ENCODE results near the gene CNTN2.

DNA sequence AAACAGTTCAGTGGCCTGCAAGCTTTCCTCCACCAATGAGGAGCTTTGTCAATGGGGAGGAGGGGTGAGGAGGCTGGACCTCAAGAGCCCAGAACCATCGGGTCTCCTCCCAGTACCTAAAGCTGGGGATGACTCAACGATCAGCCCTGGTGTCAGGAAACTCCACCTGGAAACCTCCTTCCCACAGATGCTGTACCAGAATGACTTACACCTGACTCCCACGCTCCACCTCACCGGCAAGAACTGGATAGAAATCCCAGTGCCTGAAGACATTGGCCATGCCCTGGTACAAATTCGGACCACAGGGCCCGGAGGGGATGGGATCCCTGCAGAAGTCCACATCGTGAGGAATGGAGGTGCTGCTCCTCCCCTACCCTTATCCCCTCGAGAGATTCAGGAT, 29.9 kb downstream of the CNTN2 start:
- no peak for TF ChIP-seq MAFK (IDR thresholded peaks at IDR 0.05; ENCODE audit: low read depth, low read length)
- no peak for TF ChIP-seq MXI1 (IDR thresholded peaks at IDR 0.05; ENCODE audit: borderline replicate concordance, low read depth, low read length)
- TF ChIP-seq, protein P1, sequence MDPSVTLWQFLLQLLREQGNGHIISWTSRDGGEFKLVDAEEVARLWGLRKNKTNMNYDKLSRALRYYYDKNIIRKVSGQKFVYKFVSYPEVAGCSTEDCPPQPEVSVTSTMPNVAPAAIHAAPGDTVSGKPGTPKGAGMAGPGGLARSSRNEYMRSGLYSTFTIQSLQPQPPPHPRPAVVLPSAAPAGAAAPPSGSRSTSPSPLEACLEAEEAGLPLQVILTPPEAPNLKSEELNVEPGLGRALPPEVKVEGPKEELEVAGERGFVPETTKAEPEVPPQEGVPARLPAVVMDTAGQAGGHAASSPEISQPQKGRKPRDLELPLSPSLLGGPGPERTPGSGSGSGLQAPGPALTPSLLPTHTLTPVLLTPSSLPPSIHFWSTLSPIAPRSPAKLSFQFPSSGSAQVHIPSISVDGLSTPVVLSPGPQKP (IDR thresholded peaks at IDR 0.05; ENCODE audit: borderline replicate concordance, low read depth, low read length): no peak
- TF ChIP-seq CEBPB (IDR thresholded peaks at IDR 0.05; ENCODE audit: low read depth, low read length): no peak
- TF ChIP-seq, protein P2, sequence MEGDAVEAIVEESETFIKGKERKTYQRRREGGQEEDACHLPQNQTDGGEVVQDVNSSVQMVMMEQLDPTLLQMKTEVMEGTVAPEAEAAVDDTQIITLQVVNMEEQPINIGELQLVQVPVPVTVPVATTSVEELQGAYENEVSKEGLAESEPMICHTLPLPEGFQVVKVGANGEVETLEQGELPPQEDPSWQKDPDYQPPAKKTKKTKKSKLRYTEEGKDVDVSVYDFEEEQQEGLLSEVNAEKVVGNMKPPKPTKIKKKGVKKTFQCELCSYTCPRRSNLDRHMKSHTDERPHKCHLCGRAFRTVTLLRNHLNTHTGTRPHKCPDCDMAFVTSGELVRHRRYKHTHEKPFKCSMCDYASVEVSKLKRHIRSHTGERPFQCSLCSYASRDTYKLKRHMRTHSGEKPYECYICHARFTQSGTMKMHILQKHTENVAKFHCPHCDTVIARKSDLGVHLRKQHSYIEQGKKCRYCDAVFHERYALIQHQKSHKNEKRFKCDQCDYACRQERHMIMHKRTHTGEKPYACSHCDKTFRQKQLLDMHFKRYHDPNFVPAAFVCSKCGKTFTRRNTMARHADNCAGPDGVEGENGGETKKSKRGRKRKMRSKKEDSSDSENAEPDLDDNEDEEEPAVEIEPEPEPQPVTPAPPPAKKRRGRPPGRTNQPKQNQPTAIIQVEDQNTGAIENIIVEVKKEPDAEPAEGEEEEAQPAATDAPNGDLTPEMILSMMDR (conservative IDR thresholded peaks at IDR 0.05; ENCODE audit: low read depth, low read length): no peak
- TF ChIP-seq NFE2L2 (IDR thresholded peaks at IDR 0.05; ENCODE audit: low read depth, low read length): no peak
- TF ChIP-seq POLR2A (IDR thresholded peaks at IDR 0.05; ENCODE audit: low read depth, low read length): no peak
- TF ChIP-seq FOS (IDR thresholded peaks at IDR 0.05; ENCODE audit: low read depth, low read length): no peak
- TF ChIP-seq RFX5 (IDR thresholded peaks at IDR 0.05; ENCODE audit: low read depth, low read length): no peak
- TF ChIP-seq BHLHE40 (IDR thresholded peaks at IDR 0.05; ENCODE audit: low read depth, low read length): no peak
- no peak for TF ChIP-seq RAD21 (IDR thresholded peaks at IDR 0.05; ENCODE audit: low read length)
- TF ChIP-seq, protein P3, sequence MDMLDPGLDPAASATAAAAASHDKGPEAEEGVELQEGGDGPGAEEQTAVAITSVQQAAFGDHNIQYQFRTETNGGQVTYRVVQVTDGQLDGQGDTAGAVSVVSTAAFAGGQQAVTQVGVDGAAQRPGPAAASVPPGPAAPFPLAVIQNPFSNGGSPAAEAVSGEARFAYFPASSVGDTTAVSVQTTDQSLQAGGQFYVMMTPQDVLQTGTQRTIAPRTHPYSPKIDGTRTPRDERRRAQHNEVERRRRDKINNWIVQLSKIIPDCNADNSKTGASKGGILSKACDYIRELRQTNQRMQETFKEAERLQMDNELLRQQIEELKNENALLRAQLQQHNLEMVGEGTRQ (IDR thresholded peaks at IDR 0.05; ENCODE audit: low read depth, low read length): no peak
- no peak for TF ChIP-seq CHD1 (IDR thresholded peaks at IDR 0.05; ENCODE audit: low read depth, low read length)
